ENCODE data around the gene HS1BP3. TPM values are rescaled to one million over a fixed set of nuclear protein-coding genes. Genes with fewer than 3 reads are reported as not detected.

Gene HS1BP3
- total RNA-seq, 1 experiment from 2014 or later, result 16.2 TPM

- no TSS peak for BruUV-seq (replicated peaks)
- no peak for TF ChIP-seq EZH2 (IDR thresholded peaks at IDR 0.05; ENCODE audit: low read depth)
- no peak for TF ChIP-seq CTCF (conservative IDR thresholded peaks at IDR 0.05)
- Histone ChIP-seq H3K27ac (no peak overlapping the region), H3K27me3 (ENCODE audit: insufficient read depth, low read depth) (no peaks in the 10 kb centered on the region), H3K9me3 (ENCODE audit: insufficient read depth, low read depth) (no peaks in the 10 kb centered on the region), H3F3A (ENCODE audit: insufficient read depth, low read depth) (peaks cover 10% of the 10 kb centered on the region; the same call in 1 of the 2 replicates), H3K9me2 (ENCODE audit: insufficient read depth) (no peaks in the 10 kb centered on the region), H3K4me1 (replicated peaks; ENCODE audit: insufficient read depth) (peaks cover 21% of the 10 kb centered on the region), H4K20me1 (ENCODE audit: insufficient read depth) (no peaks in the 10 kb centered on the region), H2AFZ (no peak overlapping the region), H3K4me3 (no peak overlapping the region), H3K36me3 (ENCODE audit: low read depth) (no peaks in the 10 kb centered on the region), H3K4me2 (no peak overlapping the region), H3K79me2 (ENCODE audit: low read depth) (no peaks in the 10 kb centered on the region)
- DNase-seq, result no peak
- intact Hi-C loops (cut with micrococcal nuclease; ENCODE audit: unreplicated experiment), result no loop called here
- ChIA-PET POLR2A (ENCODE audit: unreplicated experiment) (no interaction called here), CTCF (no interaction called here)
These were observed 79.7 kb downstream of the HS1BP3 start for GRCh38 chr2:20571231-20571630.

- Histone ChIP-seq H3K27ac (no peak overlapping the region), H3K36me3 (ENCODE audit: low read depth) (no peaks in the 10 kb centered on the region), H3K9me2 (ENCODE audit: insufficient read depth) (no peaks in the 10 kb centered on the region), H4K20me1 (ENCODE audit: insufficient read depth) (no peaks in the 10 kb centered on the region), H3K4me3 (no peak overlapping the region), H2AFZ (no peak overlapping the region), H3K4me2 (no peak overlapping the region), H3K27me3 (ENCODE audit: insufficient read depth, low read depth) (no peaks in the 10 kb centered on the region), H3K79me2 (ENCODE audit: low read depth) (no peaks in the 10 kb centered on the region), H3K4me1 (replicated peaks; ENCODE audit: insufficient read depth) (peaks cover 19% of the 10 kb centered on the region), H3F3A (ENCODE audit: insufficient read depth, low read depth) (peaks cover 10% of the 10 kb centered on the region; the same call in 1 of the 2 replicates), H3K9me3 (ENCODE audit: insufficient read depth, low read depth) (no peaks in the 10 kb centered on the region)
- ChIA-PET POLR2A (ENCODE audit: unreplicated experiment) (no interaction called here), CTCF (no interaction called here)
- no peak for TF ChIP-seq CTCF (conservative IDR thresholded peaks at IDR 0.05)
- TF ChIP-seq EZH2 (IDR thresholded peaks at IDR 0.05; ENCODE audit: low read depth), result no peak
- intact Hi-C loops (cut with micrococcal nuclease; ENCODE audit: unreplicated experiment), result no loop called here
- BruUV-seq (replicated peaks), result no TSS peak
- DNase-seq, result no peak
These were observed 80.6 kb downstream of the HS1BP3 start for GRCh38 chr2:20570249-20570648.

GRCh38 chr2:20569464-20570223 is 81.3 kb downstream of the HS1BP3 start:
- no TSS peak for BruUV-seq (replicated peaks)
- peak overlapping the region; percentile 28 for H3K4me2 ChIP-seq
- TF ChIP-seq EZH2 (IDR thresholded peaks at IDR 0.05; ENCODE audit: low read depth) (no peak), CTCF (conservative IDR thresholded peaks at IDR 0.05) (no peak)
- H3K9me2 ChIP-seq (ENCODE audit: insufficient read depth), result no peaks in the 10 kb centered on the region
- peak overlapping the region; percentile 46 for H3K27ac ChIP-seq
- no peaks in the 10 kb centered on the region for H3K36me3 ChIP-seq (ENCODE audit: low read depth)
- no peaks in the 10 kb centered on the region for H3K79me2 ChIP-seq (ENCODE audit: low read depth)
- H3K4me3 ChIP-seq, result no peak overlapping the region
- no peak overlapping the region for H2AFZ ChIP-seq
- no peaks in the 10 kb centered on the region for H3K9me3 ChIP-seq (ENCODE audit: insufficient read depth, low read depth)
- no peaks in the 10 kb centered on the region for H4K20me1 ChIP-seq (ENCODE audit: insufficient read depth)
- H3F3A ChIP-seq (ENCODE audit: insufficient read depth, low read depth), result peaks cover 10% of the 10 kb centered on the region; the same call in 1 of the 2 replicates
- no peak for DNase-seq
- H3K4me1 ChIP-seq (replicated peaks; ENCODE audit: insufficient read depth), result peaks cover 19% of the 10 kb centered on the region
- CTCF ChIA-PET, result no interaction called here
- POLR2A ChIA-PET (ENCODE audit: unreplicated experiment), result interaction anchor here (1.1 kb wide), 1 partner anchor 123 kb away, joined by 5 read pairs; the partner anchor contains the start of gene RHOB
- intact Hi-C loops (cut with micrococcal nuclease; ENCODE audit: unreplicated experiment), result no loop called here
- H3K27me3 ChIP-seq (ENCODE audit: insufficient read depth, low read depth), result no peaks in the 10 kb centered on the region

Data from PC-9 (cell line).